K562 (cell line): ENCODE results near the gene GTPBP1. TPM values are rescaled to one million over a fixed set of nuclear protein-coding genes. Genes with fewer than 3 reads are reported as not detected.

ENCODE experiments used
- ADNP ChIP-seq: fragments of 200-800 bp; sonication (Bioruptor generic); IDR thresholded peaks from 2 replicates; pipeline ENCODE4 v1.6.1; 2016; ENCODE audit warnings: missing genetic modification characterization, missing compliant biosample characterization
- BRF1 ChIP-seq: IDR thresholded peaks from 3 replicates; pipeline ENCODE4 v1.6.1; 2011; ENCODE audit warnings: borderline replicate concordance, mild to moderate bottlenecking; ENCODE audit not compliant: insufficient read length; ENCODE audit errors: extremely low read depth
- CREBBP ChIP-seq: IDR thresholded peaks from one replicate; pipeline ENCODE4 v1.6.1; 2012; ENCODE audit warnings: low read depth, mild to moderate bottlenecking, control low read depth, inconsistent platforms, low read length
- ERF ChIP-seq: fragments of 450-650 bp; formaldehyde crosslinking; IDR thresholded peaks from 2 replicates; pipeline ENCODE4 v1.4.0; 2020; ENCODE audit warnings: mild to moderate bottlenecking, mixed read lengths
- HCFC1 ChIP-seq: IDR thresholded peaks from 2 replicates; pipeline ENCODE4 v1.6.1; 2012; ENCODE audit warnings: low read depth, low read length, improper control_type of control experiment
- HDAC2 ChIP-seq: fragments of 450-650 bp; IDR thresholded peaks from 2 replicates; pipeline ENCODE4 v1.6.1; 2016; ENCODE audit warnings: mild to moderate bottlenecking
- HMGN3 ChIP-seq: IDR thresholded peaks from 2 replicates; pipeline ENCODE4 v1.6.1; 2011; ENCODE audit warnings: borderline replicate concordance, low read depth, mild to moderate bottlenecking, mixed read lengths, low read length; ENCODE audit not compliant: insufficient read length; ENCODE audit errors: extremely low read depth
- HOXB6 ChIP-seq: fragments of 250-450 bp; sonication (Bioruptor Pico); IDR thresholded peaks from 2 replicates; pipeline ENCODE4 v1.5.1; 2022; ENCODE audit warnings: mild to moderate bottlenecking, borderline replicate concordance
- KAT7 ChIP-seq: sonication (generic); formaldehyde crosslinking; IDR thresholded peaks from 2 replicates; pipeline ENCODE4 v1.8.0; 2022; ENCODE audit warnings: missing genetic modification reagents, mild to moderate bottlenecking, borderline replicate concordance
- KDM1A ChIP-seq, 2 experiments: fragments of 450-650 bp; IDR thresholded peaks; 2 replicates each; pipeline ENCODE4 v1.6.1; 2016; ENCODE audit warnings: mild to moderate bottlenecking in 2 of 2
- NEUROD1 ChIP-seq: fragments of 150-350 bp; IDR thresholded peaks from 2 replicates; pipeline ENCODE4 v1.6.1; 2014; ENCODE audit warnings: borderline replicate concordance, low read length, low read depth; ENCODE audit not compliant: partially characterized antibody
- RAD21 ChIP-seq, 2 experiments: fragments of 250-450 bp in 1 of 2; fragments of 450-650 bp in 1 of 2; sonication (Bioruptor Pico) in 1 of 2; formaldehyde crosslinking in 1 of 2; IDR thresholded peaks in 1 of 2; conservative IDR thresholded peaks in 1 of 2; 2 replicates each; pipeline versions ENCODE4 v1.4.0 to v1.8.0; 2020 to 2022; ENCODE audit warnings: mild to moderate bottlenecking in 2 of 2, moderate library complexity in 1 of 2
- U2AF1 ChIP-seq: fragments of 200-400 bp; formaldehyde crosslinking; optimal IDR thresholded peaks from 2 replicates; pipeline ENCODE3; 2017; ENCODE audit warnings: mild to moderate bottlenecking, low read depth, low read length, moderate library complexity
- ZNF408 ChIP-seq: fragments of 250-450 bp; sonication (Bioruptor Pico); IDR thresholded peaks from 2 replicates; pipeline ENCODE4 v1.4.0; 2020; ENCODE audit warnings: low read depth, mild to moderate bottlenecking, moderate library complexity
- ZNF77 ChIP-seq: fragments of 250-450 bp; sonication (Bioruptor Pico); IDR thresholded peaks from 2 replicates; pipeline ENCODE4 v1.5.0; 2020
- ZSCAN32 ChIP-seq: fragments of 450-650 bp; formaldehyde crosslinking; IDR thresholded peaks from 2 replicates; pipeline ENCODE4 v1.4.0; 2020; ENCODE audit warnings: mild to moderate bottlenecking, moderate library complexity
- polyA plus RNA-seq, 8 experiments: library from polyadenylated mRNA; depleted of rRNA in 4 of 8; stranded (reverse) in 5 of 8; unstranded in 3 of 8; fragments of >200 nt; fragmentation: Nextera tagmentation in 2 of 8; fragmentation: Illumina TruSeq in 1 of 8; extraction: Ambion mirVana in 2 of 8; extraction: Trizol in 1 of 8; gene quantifications; 2 replicates each; pipeline versions ENCODE4 v1.2.1 to v1.2.3, GENCODE V29; 2011 to 2014; ENCODE audit warnings: inconsistent platforms in 1 of 8, missing spikeins in 1 of 8
- total RNA-seq, 7 experiments: library from RNA; depleted of rRNA in 6 of 7; stranded (reverse); fragments of >200 nt in 6 of 7; fragmentation: Illumina TruSeq in 2 of 7; extraction: Trizol in 2 of 7; gene quantifications; 2 replicates each; pipeline versions ENCODE4 v1.2.1 to v1.2.3, GENCODE V29; 2011 to 2021; ENCODE audit warnings: low replicate concordance in 1 of 7
- TF ChIP-seq, protein P1 (sequence below): fragments of 250-450 bp; sonication (Bioruptor Pico); IDR thresholded peaks from 2 replicates; pipeline ENCODE4 v1.5.0; 2021
- TF ChIP-seq, protein P2 (sequence below): sonication (generic); formaldehyde crosslinking; IDR thresholded peaks from 2 replicates; pipeline ENCODE4 v1.8.0; 2022; ENCODE audit warnings: mild to moderate bottlenecking, missing genetic modification reagents
- TF ChIP-seq, protein P3 (sequence below): IDR thresholded peaks from 2 replicates; pipeline ENCODE4 v1.6.1; 2016; ENCODE audit warnings: missing genetic modification characterization, missing compliant biosample characterization
- TF ChIP-seq, protein P4 (sequence below): sonication (generic); IDR thresholded peaks from 2 replicates; pipeline ENCODE4 v1.6.1; 2016
- TF ChIP-seq, protein P5 (sequence below): sonication (generic); formaldehyde crosslinking; IDR thresholded peaks from 2 replicates; pipeline ENCODE4 v1.8.0; 2022; ENCODE audit warnings: missing genetic modification reagents, mild to moderate bottlenecking, moderate library complexity, borderline replicate concordance
- TF ChIP-seq, protein P6 (sequence below): sonication (generic); formaldehyde crosslinking; IDR thresholded peaks from 2 replicates; pipeline ENCODE4 v1.8.1; 2023; ENCODE audit warnings: mild to moderate bottlenecking, missing genetic modification reagents

The GTPBP1 gene
- total and polyA plus RNA-seq, 9 of the 15 experiments (the other 6 are each of a cell fraction or from before 2014, with no cell fraction given), result 0.83 to 53.2 (median 23.3) TPM

DNA sequence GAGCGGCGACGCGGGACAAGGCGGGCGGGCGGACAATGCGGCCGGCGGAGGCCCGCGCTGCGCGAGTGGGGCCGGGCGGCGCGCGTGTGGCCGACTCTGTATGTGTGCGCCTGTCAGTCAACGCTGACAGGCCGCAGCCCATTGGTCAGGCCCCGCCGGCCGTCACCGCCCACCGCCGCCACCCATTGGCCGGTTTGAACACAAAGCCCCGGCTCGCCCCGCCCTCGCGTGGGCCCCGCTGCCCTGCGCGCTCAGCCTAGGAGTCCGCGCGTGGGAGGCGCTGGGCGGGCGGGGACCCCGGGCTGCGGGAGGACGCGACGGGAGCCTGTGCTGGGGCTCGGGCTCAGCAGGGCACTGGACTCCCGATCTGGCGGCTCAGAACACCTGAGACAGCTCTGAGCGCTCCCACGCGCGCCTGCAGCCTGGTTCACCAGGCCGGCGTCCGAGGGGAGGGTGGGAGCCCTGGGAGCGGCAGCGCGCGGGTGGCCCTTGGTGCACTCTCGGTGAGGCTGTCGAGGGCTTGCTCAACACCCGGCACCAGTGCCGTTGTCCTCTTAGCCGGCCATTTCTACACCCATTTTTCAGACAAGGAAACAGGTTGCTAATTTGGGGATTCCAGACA, 50.3 kb downstream of the GTPBP1 start, which contains the start of gene SUN2 (continued):
- TF ChIP-seq, protein P1, sequence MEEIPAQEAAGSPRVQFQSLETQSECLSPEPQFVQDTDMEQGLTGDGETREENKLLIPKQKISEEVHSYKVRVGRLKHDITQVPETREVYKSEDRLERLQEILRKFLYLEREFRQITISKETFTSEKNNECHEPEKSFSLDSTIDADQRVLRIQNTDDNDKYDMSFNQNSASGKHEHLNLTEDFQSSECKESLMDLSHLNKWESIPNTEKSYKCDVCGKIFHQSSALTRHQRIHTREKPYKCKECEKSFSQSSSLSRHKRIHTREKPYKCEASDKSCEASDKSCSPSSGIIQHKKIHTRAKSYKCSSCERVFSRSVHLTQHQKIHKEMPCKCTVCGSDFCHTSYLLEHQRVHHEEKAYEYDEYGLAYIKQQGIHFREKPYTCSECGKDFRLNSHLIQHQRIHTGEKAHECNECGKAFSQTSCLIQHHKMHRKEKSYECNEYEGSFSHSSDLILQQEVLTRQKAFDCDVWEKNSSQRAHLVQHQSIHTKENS, result no peak
- TF ChIP-seq BRF1 (no peak), ZNF77 (no peak), HDAC2 (no peak), HOXB6 (CRISPR knock-in tag) (no peak), HCFC1 (no peak), U2AF1 (no peak), ERF (CRISPR knock-in tag) (no peak), ADNP (tag) (no peak), KAT7 (CRISPR knock-in tag) (no peak), KDM1A (IDR thresholded peaks at IDR 0.05) (no peak), ZSCAN32 (no peak), NEUROD1 (peak; percentile 63), CREBBP (no peak), RAD21 (CRISPR knock-in tag; conservative IDR thresholded peaks at IDR 0.05 in 1 of 2, IDR thresholded peaks at IDR 0.05 in 1 of 2) (no peak), ZNF408 (no peak), HMGN3 (no peak)
- TF ChIP-seq, protein P2, sequence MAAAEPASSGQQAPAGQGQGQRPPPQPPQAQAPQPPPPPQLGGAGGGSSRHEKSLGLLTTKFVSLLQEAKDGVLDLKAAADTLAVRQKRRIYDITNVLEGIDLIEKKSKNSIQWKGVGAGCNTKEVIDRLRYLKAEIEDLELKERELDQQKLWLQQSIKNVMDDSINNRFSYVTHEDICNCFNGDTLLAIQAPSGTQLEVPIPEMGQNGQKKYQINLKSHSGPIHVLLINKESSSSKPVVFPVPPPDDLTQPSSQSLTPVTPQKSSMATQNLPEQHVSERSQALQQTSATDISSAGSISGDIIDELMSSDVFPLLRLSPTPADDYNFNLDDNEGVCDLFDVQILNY (CRISPR knock-in tag), result no peak
- TF ChIP-seq, protein P3, sequence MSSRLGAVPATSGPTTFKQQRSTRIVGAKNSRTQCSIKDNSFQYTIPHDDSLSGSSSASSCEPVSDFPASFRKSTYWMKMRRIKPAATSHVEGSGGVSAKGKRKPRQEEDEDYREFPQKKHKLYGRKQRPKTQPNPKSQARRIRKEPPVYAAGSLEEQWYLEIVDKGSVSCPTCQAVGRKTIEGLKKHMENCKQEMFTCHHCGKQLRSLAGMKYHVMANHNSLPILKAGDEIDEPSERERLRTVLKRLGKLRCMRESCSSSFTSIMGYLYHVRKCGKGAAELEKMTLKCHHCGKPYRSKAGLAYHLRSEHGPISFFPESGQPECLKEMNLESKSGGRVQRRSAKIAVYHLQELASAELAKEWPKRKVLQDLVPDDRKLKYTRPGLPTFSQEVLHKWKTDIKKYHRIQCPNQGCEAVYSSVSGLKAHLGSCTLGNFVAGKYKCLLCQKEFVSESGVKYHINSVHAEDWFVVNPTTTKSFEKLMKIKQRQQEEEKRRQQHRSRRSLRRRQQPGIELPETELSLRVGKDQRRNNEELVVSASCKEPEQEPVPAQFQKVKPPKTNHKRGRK (tag), result no peak
- TF ChIP-seq, protein P4, sequence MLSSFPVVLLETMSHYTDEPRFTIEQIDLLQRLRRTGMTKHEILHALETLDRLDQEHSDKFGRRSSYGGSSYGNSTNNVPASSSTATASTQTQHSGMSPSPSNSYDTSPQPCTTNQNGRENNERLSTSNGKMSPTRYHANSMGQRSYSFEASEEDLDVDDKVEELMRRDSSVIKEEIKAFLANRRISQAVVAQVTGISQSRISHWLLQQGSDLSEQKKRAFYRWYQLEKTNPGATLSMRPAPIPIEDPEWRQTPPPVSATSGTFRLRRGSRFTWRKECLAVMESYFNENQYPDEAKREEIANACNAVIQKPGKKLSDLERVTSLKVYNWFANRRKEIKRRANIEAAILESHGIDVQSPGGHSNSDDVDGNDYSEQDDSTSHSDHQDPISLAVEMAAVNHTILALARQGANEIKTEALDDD, result no peak
- TF ChIP-seq, protein P5, sequence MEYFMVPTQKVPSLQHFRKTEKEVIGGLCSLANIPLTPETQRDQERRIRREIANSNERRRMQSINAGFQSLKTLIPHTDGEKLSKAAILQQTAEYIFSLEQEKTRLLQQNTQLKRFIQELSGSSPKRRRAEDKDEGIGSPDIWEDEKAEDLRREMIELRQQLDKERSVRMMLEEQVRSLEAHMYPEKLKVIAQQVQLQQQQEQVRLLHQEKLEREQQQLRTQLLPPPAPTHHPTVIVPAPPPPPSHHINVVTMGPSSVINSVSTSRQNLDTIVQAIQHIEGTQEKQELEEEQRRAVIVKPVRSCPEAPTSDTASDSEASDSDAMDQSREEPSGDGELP (CRISPR knock-in tag), result peak; percentile 39; the same call in 1 of the 2 replicates
- TF ChIP-seq, protein P6, sequence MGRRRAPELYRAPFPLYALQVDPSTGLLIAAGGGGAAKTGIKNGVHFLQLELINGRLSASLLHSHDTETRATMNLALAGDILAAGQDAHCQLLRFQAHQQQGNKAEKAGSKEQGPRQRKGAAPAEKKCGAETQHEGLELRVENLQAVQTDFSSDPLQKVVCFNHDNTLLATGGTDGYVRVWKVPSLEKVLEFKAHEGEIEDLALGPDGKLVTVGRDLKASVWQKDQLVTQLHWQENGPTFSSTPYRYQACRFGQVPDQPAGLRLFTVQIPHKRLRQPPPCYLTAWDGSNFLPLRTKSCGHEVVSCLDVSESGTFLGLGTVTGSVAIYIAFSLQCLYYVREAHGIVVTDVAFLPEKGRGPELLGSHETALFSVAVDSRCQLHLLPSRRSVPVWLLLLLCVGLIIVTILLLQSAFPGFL (CRISPR knock-in tag), result no peak
